CD4-positive, alpha-beta T cell treated with Interleukin-4 for 4 hours (primary cell): ENCODE measurements around the gene LEF1.

ENCODE experiments used
- DNase-seq: peaks from one replicate; pipeline ENCODE4 v3.0.0-alpha.2; 2020

Gene LEF1

DNA sequence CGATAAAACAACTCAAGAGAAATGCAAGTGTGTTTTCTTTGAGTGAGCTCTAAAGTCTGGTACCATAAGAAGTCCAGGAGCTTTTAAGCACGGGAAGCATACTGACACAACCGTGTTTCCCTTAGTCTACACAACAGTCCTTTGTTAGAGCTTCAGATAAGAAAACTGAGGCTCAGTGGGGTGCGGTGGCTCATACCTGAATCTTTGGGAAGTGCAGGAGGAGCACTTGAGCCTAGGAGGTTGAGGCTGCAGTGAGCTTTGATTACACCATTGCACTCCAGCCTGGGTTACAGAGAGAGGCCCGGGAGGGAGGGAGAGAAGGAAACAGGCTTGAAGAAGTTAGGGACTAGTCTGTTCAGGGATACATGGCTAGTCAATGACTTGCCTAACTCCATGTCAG is 21.9 kb downstream of the LEF1 start:
- no peak for DNase-seq

DNA sequence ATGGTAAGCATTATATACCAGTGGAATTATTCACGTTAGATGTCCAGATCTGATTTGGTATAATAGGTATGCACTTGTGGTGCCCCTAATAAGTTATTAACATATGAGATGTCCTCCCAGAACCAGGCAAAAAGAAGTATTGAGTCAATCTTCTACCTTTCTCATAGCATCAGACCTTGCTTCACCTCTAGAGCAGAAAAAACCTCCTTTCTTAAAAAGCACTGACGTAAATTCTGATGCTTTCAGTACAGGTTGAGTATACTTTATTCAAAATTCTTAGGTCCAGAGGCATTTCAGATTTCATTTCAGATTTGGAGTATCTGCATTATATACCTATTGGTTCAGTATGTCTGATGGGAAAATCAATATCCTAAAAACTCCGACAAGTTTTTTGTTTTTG is 22.4 kb downstream of the LEF1 start:
- DNase-seq, result no peak

DNA sequence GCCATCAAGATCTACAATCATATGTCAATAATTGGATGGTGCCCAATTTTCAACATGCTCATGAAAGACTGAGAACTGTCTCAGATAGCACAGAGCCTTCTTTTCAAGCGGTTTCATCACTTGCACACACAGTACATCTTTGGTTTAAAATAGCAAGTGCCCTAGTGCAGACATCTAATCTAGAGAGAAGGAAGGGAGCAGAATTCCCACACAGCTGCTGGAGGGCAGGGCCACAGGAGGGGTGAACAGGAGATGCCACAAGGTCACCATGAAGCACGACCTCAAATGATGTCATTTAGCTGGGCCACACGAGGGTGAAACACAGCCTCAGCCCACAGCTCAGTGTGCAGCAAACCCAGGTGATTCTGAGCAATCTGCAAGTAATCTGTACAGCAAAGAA is 24.3 kb downstream of the LEF1 start:
- no peak for DNase-seq

- no peak for DNase-seq
Measured at GRCh38 chr4:108143515-108143914, 25.2 kb downstream of the LEF1 start.

DNA sequence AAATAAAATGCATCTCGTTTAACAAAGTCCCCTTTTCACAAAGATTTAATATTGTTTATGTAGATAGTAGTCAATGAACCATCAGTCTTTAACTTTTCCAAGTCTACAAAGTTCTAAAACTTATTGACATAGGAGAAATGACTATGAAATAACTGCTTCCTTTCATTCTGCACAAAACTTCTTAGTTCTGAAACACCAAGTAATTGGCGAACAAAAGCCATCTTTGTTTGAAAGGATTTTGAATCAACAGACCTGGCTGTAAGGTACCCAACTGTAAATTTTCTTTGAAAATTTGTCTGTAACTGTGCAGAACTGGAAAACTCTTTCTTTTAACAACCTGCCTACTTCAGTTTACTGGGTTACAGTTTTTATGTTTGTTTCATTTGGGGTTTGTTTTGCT is 25.9 kb downstream of the LEF1 start:
- no peak for DNase-seq

DNA sequence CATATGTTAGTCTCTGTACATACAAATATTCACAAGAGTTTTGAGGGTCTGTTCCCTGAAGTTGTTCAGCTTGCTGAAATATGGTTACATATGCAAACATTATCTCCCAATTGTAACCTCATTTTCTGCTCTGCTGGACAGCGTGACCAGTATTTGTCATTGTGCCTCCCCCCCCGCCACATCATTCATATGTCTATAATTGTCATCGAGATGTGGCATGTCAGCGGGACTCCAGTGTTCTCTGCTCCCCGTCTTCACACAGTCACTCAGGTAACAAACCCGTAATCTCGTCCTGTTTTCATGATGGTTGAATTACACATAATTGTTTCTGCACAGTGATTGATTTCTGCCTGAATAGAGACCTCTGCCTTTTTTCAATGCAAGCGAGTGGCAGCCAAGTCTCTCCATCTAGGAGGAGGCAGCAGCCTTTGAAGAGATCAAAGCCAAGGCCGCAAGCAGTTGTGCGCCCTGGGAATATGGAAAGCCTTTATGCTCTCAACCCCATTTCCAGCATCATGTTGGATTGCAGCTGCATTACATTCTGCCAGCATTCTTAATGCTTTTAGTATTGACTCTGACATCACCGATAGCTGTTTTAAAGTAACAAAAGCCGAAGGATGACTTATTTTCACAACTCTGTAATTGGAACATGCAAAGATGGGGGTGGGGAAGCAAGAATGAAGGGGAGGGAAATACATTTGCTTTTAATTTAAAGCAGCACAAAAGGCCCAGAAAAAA is 27.4 kb downstream of the LEF1 start:
- DNase-seq, result no peak

- DNase-seq, result no peak
Measured at GRCh38 chr4:108140328-108140727, 28.4 kb downstream of the LEF1 start.

DNA sequence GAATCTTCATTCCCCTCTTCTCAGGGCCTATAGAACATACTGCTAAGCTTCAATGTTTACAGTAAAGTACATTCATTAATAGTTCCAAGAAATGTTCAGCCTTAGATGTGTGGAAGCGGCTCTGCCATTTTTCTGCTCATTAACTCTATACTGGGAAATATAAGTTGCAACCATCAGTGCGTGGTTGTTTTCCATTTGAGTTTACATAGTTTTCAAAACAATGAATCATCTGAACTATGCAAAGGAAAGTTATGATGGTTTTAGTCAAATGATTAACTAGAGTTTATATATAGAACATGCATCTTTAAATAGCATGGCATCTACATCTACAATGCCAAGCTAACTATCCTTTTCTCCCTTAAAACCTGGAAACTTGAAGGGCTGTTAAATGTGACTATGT is 29.6 kb downstream of the LEF1 start:
- no peak for DNase-seq

DNA sequence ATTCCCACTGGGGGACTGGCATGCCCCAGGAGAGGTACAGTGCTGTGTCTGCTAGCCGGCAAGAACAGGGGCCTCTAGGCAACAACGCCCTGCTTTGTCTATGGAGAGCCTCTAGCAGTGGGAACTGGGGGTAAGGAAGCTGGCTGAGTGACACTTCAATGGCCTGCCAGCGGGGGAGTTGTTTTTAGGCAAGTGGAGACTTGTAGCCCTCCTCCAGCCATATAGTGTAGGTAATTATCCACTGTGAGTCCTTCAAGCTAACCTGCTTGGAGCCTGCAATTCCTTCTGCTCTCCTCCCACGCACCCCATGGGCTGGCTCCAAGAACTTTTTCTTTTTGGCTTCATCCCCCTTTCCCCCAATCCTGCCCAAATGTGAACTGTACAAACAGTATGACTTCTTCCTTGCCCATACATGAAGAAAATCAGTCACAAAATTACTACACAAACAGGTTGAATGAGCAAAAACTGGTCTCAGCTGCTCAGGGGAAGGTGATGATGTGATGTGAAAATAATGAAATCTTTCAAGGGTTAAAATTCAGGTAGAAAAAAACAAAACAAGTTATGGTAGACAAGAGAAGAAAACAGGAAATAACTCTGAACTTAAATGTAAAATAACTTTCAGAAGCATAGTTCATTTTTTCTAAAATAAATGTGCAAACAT is 33.1 kb downstream of the LEF1 start:
- DNase-seq, result no peak

DNA sequence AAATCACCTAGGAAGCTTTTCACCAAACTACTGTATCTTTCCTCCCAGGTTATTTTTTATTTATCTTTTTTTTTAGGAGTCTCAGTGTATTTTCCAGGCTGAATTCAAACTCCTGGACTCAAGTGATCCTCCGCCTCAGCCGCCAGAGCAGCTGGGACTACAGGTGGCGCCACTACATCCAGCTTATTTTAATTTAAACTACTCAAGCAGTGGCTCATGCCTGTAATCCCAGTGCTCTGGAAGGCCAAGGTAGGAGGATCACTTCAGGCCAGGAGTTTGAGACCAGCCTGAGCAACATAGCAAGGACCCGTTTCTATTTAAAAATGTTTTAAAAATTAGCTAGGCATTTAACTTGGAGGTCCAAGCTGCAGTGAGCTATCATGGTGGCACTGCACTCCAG is 37.8 kb downstream of the LEF1 start:
- DNase-seq, result no peak

DNA sequence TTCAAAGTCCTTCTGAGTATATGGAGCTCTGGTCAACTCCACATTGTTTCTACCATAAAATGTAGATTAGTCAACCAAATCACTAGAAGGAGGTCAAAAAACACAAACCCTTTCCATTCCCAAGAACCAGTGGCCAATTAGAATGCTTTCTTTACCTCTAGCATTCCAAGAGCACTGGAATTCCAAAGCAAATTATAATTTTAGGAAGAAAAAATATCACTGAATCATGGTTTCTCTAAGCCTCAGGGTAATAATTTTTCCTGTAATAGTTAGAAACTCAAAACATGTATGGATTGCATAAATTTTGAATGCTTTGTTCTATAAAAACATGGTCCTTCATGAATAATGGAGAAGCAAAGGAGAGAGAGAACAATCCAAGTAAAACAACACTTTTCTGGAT is 39.5 kb downstream of the LEF1 start:
- DNase-seq, result no peak

DNA sequence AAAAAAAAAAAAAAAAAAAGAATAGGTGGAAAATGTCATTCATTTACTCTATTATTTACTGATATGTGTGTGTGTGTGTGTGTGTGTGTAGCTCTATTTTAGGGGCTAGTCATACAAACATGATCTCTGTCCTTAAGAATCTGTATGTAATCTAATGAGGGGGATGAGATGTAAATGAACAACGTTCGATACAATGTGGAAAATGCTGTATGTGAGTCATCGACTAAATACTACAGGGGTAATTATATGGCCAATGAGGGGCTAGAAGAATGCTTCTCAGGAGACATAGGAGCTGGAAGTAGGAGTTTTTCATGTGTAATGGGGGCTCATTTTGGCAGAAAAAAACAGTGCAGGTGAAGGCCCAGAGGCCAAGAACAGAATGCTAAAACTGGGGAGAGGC is 41.9 kb downstream of the LEF1 start:
- no peak for DNase-seq

- DNase-seq, result no peak
Measured at GRCh38 chr4:108120789-108121188, 47.9 kb downstream of the LEF1 start.

DNA sequence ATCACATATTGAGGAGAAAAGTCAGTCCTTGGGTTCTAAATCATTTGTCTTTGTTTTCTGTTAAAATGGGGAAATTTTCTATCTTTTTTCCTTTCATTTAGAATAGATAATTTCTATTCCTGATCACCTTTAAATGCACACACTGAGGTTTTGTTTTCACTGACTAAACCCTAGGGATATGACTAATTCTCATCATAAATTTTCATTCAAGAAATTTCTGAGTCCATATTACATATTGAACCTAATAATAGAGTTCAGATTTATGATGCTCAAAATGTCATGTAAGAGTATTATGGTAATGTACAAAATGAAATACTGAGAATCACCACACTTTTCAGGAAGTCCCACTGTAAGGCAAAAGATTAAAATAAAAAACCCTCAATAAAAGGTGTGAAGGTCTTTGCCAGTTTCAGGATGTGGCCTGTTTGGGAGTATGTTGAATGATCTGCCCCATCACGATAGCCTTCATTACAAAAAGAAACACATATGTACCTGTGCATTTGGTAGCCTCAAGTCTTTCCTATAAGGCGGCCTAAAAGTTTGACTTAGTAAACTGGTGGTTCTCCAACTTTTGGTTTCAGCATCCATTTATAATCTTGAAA is 49.4 kb downstream of the LEF1 start:
- no peak for DNase-seq

GRCh38 chr4:108118505-108118904 is 50.2 kb downstream of the LEF1 start:
- peak; percentile 72 for DNase-seq

GRCh38 chr4:108117418-108118182 is 51.1 kb downstream of the LEF1 start:
- no peak for DNase-seq

DNA sequence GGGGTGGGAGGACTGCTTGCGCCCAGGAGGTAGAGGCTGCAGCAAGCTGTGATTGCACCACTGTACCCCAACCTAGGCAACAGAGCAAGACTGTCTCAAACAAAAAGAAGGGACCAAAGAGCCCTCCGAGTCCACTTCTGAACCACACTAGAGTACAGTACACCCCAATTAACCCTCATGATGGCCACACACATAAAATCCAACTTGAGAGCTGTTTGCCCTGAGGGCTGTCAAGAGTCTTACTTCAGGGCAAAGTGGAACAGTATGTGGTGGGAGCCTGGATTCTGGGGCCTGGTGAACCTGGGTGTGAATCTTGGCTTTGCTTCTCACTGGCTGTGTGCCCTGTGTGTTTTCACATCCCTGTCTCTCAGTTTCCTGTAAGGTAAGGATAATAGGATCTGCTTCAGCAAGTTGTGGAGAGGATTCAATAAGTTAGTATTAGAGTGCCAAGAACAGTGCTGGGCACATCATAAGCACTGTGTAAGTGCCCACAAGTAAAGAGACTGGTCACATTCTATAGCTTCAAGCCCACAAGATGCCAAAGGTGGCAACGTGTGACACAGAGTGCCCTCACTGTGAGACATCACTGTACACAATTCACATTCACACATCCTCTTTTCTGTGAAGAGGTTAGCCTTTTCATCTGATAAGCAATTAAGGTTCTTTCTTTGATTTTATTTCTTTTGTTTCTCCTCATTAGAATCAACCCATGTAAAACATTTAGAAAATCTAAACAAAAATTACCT is 52.1 kb downstream of the LEF1 start:
- peak; percentile 68 for DNase-seq

- no peak for DNase-seq
Measured at GRCh38 chr4:108115168-108115526, 53.6 kb downstream of the LEF1 start.

- DNase-seq, result no peak
Measured at GRCh38 chr4:108114503-108114902, 54.2 kb downstream of the LEF1 start.

GRCh38 chr4:108113229-108113628 is 55.5 kb downstream of the LEF1 start:
- peak; percentile 82 for DNase-seq

DNA sequence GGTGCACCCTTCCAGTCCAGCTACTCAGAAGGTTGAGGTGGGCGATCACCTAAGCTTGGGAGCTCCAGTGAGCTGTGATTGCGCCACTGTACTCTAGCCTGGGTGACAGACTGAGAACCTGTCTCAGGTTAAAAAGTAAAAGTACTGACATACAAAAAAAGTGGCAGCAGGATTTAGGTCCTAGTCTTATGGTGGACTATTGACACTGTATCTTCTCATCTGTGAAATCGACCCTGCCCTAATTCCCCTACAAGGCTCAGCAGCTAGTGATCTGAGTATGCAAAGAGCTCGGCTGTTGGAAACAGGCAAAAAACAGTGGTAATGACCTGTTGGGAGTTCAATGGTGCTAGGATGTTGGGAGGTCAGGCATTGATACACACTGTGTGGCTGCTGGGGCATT is 57.0 kb downstream of the LEF1 start:
- no peak for DNase-seq

GRCh38 chr4:108110450-108110849 is 58.3 kb downstream of the LEF1 start:
- DNase-seq, result no peak

DNA sequence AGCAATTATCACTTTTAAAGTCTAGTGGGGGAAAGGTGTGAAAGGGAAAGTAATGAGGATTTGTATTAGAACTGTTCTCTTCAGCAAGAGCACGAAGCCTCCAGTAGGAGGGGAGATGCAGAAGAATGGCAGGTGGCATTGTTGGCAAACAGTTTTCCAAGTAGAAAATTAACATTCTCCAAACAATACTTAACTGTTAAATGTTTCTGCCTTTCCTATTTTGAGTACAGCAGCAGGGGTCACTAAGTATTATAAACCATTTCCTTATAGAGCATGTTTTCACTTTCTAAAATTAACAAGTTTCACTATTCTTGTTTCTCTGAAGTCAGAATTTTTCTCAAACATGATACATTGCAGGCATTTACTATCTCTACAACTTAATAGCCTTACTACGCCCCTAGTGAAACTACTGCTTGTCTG is 58.7 kb downstream of the LEF1 start:
- DNase-seq, result no peak
